GM06990 (cell line): Measurements from ENCODE around the gene CNTNAP5.

Experiments used
- DNase-seq: peaks from one replicate; pipeline ENCODE4 v3.0.0-alpha.2; 2011; ENCODE audit not compliant: insufficient read length; ENCODE audit errors: extremely low read depth
- H3K27me3 ChIP-seq: replicated peaks from 2 replicates; pipeline ENCODE4 v1.6.0; 2011; ENCODE audit warnings: low read length; ENCODE audit not compliant: control insufficient read depth, insufficient read depth
- H3K36me3 ChIP-seq: 2 replicates; pipeline ENCODE4 v1.5.1; 2011; ENCODE audit warnings: low read length; ENCODE audit not compliant: control insufficient read depth, insufficient read depth
- H3K4me3 ChIP-seq: replicated peaks from 2 replicates; pipeline ENCODE4 v1.5.1; 2011; ENCODE audit warnings: low read depth, mild to moderate bottlenecking, control low read depth, low read length
- CTCF ChIP-seq: IDR thresholded peaks from 2 replicates; pipeline ENCODE4 v1.5.1; 2011; ENCODE audit warnings: low read length, control low read depth, mild to moderate bottlenecking, inconsistent platforms; ENCODE audit not compliant: insufficient read depth, poor library complexity, severe bottlenecking

The CNTNAP5 gene

DNA sequence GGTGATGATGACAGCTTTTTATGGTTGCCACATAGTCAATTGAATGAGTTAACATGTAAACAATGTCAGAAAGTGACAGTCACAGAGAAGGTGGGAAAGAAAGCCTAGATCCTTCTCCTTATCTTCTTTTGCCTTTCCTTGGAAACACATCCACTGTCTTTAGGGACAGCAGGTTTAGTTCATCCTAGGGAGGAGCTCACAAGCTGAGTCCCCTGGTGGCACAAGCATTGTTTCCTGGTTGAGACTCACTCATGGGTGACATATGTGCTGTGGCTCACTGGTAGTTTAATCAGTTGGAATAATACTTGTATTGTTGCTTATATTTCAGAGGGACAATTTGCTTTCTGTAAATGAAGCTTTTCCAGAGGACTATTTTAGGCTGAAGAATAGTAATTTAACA is 598.5 kb downstream of the CNTNAP5 start:
- Histone ChIP-seq H3K4me3 (no peak overlapping the region), H3K27me3 (no peaks in the 10 kb centered on the region), H3K36me3 (no peaks in the 10 kb centered on the region)
- TF ChIP-seq CTCF = no peak
- no peak for DNase-seq

DNA sequence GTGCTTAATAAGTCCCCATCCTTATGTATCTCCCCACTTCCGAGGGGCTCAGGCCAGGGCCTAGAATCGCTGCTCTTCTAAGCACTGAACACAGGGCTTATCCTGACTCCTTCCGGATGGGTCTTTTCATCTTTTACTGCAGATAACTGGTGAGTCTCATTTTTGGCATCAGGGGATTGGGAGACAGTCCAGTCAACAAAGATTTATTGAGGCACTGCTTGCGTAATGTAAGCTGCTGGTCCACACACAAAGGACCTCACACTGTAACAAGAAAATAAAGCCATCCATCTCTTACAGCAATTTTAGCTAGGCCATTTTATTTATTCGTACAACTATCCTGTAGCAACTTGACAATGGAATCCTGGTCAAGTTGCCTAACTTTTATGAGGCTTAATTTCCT is 600.5 kb downstream of the CNTNAP5 start:
- H3K4me3 ChIP-seq = no peak overlapping the region
- DNase-seq = no peak
- no peaks in the 10 kb centered on the region for H3K27me3 ChIP-seq
- no peaks in the 10 kb centered on the region for H3K36me3 ChIP-seq
- TF ChIP-seq CTCF = no peak

- H3K36me3 ChIP-seq = no peaks in the 10 kb centered on the region
- H3K27me3 ChIP-seq = no peaks in the 10 kb centered on the region
- TF ChIP-seq CTCF = no peak
- H3K4me3 ChIP-seq = no peak overlapping the region
- DNase-seq = no peak
Observed at GRCh38 chr2:124626993-124627392, 601.9 kb downstream of the CNTNAP5 start.

DNA sequence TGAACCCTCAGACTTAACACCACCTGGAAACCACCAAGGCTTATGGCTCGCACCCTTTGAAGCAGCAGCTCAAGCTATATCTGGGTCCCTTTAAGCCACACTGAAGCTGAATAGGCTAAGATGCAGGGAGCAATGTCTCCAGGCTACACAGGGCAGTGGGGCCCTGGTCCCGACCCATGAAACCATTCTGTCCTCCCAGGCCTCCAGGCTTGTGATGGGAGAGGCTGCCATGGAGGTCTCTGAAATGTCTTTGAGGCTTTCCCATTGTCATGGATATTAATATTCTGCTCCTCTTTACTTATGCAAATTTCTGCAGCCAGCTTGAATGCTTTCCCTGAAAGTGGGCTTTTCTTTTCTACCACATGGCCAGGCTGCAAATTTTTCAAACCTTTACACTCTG is 608.7 kb downstream of the CNTNAP5 start:
- H3K27me3 ChIP-seq = no peaks in the 10 kb centered on the region

DNA sequence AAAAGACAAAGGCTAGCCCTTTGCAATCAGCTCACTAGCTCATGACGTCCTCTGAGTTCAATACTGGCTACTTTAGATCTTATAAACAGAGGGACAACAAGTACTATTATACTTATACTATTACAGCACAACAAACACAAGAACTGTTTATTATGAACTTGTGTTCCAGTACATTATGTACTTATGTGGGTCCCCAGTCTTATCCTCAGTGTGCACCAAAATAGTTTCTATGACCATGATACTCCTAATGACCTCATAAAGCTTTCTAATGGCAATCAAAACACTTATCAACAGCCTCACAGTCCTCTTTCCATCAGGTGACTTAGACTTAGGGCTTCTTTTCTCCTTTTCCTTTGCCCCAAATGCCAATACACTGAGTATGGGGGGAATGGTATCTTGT is 614.4 kb downstream of the CNTNAP5 start:
- no peaks in the 10 kb centered on the region for H3K27me3 ChIP-seq
- no peaks in the 10 kb centered on the region for H3K36me3 ChIP-seq
- DNase-seq = no peak
- H3K4me3 ChIP-seq = no peak overlapping the region
- no peak for TF ChIP-seq CTCF

More for the DNA sequence above, 608.7 kb downstream of the CNTNAP5 start:
- no peak for DNase-seq
- TF ChIP-seq CTCF = no peak
- Histone ChIP-seq H3K4me3 (no peak overlapping the region), H3K36me3 (no peaks in the 10 kb centered on the region)

DNA sequence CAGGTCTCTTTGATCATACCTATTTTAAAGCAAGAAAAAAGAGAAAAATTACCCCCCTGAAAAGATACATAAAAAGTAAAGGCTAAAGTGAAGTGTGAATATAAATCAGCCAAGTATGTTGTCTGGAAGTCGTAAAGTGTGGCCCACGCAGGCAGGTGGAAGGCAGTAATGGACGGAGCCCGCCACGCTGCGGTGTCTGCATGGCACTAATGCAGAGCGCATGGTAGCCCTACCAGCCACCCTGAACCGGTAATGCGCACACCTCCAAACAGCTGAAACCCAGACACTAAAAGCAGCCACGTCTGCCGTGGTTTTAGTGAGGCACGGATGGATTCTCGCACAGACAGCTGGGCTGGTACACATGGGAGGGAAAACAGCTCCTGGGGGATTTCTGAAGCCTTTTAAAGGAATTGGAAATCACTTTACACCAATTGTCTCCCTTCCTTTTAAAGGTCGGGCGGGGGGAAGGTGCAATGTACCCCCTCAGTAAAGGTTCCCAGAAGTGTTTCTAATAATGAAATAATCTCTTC is 615.2 kb downstream of the CNTNAP5 start:
- Histone ChIP-seq H3K36me3 (no peaks in the 10 kb centered on the region), H3K27me3 (no peaks in the 10 kb centered on the region), H3K4me3 (no peak overlapping the region)
- no peak for DNase-seq
- TF ChIP-seq CTCF = no peak
